HT1080 (cell line): ENCODE results near the gene TCEAL3. TPM values are rescaled to one million over a fixed set of nuclear protein-coding genes. Genes with fewer than 3 reads are reported as not detected.
"Not testable (repeated sequence)": the region's sequence is repeated elsewhere in the genome, so short reads cannot be mapped to it uniquely, and the experiment has no call there.

Source experiments
- DNase-seq: peaks from one replicate; pipeline ENCODE4 v3.0.0-alpha.2; 2015; ENCODE audit warnings: low read depth
- total RNA-seq: library from RNA; depleted of rRNA; stranded (reverse); fragments of >200 nt; shearing (Covaris generic); gene quantifications from 2 replicates; pipeline ENCODE4 v1.2.3, GENCODE V29; 2014

Gene TCEAL3
- total RNA-seq, 1 experiment from 2014 or later: 17.1 TPM

GRCh38 chrX:103624111-103624510 lies 16.3 kb downstream of the TCEAL3 start:
- DNase-seq: no peak

- DNase-seq: peak; percentile 47
Measured at GRCh38 chrX:103626855-103627254, 19.1 kb downstream of the TCEAL3 start.

GRCh38 chrX:103628386-103629317 lies 20.9 kb downstream of the TCEAL3 start, which contains the start of gene TCEAL1:
Gene TCEAL1 (plus strand): TSS chrX:103628975. CDS start chrX:103629917, 942 bp downstream.
- DNase-seq: peak; percentile 51

GRCh38 chrX:103629318-103630170 lies 21.8 kb downstream of the TCEAL3 start:
- DNase-seq: peak; percentile 73

- DNase-seq: no peak
Measured at GRCh38 chrX:103630171-103630511, 22.4 kb downstream of the TCEAL3 start.

GRCh38 chrX:103631145-103631544 lies 23.4 kb downstream of the TCEAL3 start:
- no peak for DNase-seq

- DNase-seq: peak; percentile 41
Measured at GRCh38 chrX:103635436-103635835, 27.7 kb downstream of the TCEAL3 start.

GRCh38 chrX:103637604-103638338 lies 30.0 kb downstream of the TCEAL3 start:
- DNase-seq: peak; percentile 89

GRCh38 chrX:103638479-103639346 lies 30.9 kb downstream of the TCEAL3 start:
- peak; percentile 7 for DNase-seq

GRCh38 chrX:103640401-103641155 lies 32.8 kb downstream of the TCEAL3 start:
- peak; percentile 90 for DNase-seq

GRCh38 chrX:103644125-103644524 lies 36.4 kb downstream of the TCEAL3 start:
- no peak for DNase-seq

- DNase-seq: no peak
Measured at GRCh38 chrX:103647630-103648029, 39.9 kb downstream of the TCEAL3 start.

GRCh38 chrX:103651151-103651773 lies 43.5 kb downstream of the TCEAL3 start:
- DNase-seq: no peak

GRCh38 chrX:103655230-103656000 lies 47.7 kb downstream of the TCEAL3 start:
- peak; percentile 70 for DNase-seq

GRCh38 chrX:103656617-103657016 lies 48.9 kb downstream of the TCEAL3 start:
- peak; percentile 92 for DNase-seq

GRCh38 chrX:103657066-103657465 lies 49.3 kb downstream of the TCEAL3 start:
- DNase-seq: peak; percentile 81

GRCh38 chrX:103658681-103659433 lies 51.1 kb downstream of the TCEAL3 start:
- no peak for DNase-seq

- DNase-seq: not testable (repeated sequence)
Measured at GRCh38 chrX:103659460-103659859, 51.7 kb downstream of the TCEAL3 start.
